DMS79 treated with DMSO at 0.1 percent for 48 hours (cell line): ENCODE data around the gene HSPB6.
A peak's percentile ranks its signal among the peaks of the same experiment; 100 is the strongest.

Experiments
- DNase-seq: peaks from one replicate; lab custom pipeline; 2025; lab: John Stamatoyannopoulos, UW

The HSPB6 gene

DNA sequence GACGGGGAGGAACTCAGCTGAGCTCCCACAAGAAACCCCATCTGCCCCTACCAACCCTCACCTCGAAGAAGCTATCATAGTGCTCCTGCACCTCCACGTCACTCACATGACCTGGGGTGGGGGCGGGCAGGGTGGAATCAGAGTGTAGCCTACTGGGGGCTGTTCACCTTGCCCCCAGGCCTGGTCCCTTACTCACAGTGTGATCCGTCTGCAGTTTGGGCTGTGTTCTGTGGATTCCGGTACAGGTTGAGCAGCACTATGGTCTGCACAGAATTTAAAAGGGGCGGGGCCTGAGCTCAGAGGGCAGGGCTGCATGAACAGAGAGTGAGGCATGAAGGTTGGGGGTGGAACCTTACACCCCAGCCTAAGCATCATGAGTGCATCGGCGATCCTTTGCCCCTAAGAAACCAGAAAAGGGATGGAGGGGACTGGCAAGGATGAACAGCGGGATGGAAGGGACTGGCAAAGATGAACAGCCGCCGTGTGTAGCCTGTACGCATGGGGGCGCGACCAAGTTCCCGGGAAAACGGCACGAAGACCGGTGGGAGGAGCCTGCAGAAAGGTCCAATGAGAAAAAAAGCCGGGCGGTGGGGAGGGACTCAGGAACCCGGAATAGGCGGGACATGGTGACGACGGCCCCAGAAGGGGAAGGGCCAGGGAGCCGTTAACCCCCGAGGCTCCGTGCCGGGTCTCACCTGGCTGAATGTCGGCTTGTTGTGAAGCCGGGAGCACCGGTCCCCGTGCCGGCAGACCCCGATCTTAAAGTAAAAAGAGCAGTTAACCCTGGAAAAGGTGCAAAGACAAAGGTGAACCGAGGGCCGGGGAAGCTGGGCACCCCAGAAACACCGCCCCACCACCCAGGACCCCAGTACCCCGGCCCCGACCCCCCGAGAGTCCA, 12.2 kb downstream of the HSPB6 start:
- peak; percentile 92 for DNase-seq

DNA sequence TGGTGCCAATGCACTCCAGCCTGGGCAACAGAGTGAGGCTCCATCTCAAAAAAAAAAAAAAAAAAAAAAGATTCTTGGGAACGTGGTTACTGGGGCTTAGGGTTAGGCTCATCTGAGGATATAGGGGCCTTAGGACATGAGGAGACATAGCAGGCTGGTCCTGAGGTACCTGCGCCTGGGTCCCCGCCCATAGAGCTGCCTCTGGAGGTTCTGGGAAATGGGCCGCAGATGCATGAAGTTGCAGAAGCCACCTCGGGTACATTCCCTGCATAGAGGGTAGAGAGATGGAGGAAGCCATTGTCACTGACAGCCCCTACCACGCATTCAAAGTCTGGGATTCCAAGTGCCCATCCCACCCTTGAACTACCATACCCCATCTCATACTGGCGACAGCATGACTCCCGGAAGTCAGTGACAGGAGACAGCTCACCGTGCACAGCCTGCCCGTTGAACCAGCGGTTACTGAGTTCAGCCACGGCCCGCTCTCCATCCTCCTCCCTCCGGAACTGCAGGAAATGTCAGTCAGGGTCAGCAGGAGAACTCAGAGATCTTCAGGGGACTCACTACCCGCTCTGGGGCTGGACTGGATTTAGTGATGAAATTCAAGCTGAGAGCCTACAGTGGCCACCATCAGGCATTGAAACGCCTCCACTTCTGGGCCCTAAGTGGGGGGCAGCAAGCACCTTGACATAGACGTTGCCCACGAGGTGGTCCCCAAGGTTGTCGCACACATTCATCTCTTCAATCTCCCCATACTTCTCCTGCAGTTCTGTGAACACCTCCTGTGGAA, 13.0 kb downstream of the HSPB6 start:
- no peak for DNase-seq

DNA sequence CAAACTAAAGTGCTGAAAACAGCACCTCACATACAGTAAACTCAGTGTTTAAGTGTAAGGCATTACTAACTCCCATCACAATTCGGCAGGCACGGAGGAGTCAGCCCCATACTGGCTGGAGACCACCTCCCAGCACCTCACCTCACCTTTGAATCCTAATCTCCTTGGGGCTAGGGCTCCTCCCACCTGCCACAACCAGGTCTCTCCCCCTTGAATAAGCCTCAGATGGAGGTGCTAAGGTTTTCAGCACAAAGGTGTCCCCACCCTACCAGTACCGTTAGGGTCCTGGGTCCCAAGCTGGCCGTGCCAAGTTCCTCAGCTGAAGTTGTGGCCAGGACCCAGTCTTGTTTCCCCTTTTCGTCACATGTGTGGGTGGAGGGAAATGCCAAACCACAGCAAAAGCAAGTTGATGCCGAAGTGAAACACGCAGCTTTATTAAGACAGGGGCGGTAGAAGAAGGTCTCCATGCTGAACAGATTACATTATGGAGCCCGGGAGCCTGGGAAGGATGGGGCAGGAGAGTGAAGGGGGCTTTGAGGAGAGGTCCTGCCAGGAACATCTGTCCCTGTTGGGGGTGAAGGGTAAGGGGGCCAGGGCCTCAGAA, 14.6 kb downstream of the HSPB6 start, which contains the start of gene IGFLR1:
IGFLR1 (minus strand) TSS at position 332 of the 604 bp plus-strand sequence. CDS start 1,272 bp downstream, outside the sequence.
- DNase-seq = no peak

DNA sequence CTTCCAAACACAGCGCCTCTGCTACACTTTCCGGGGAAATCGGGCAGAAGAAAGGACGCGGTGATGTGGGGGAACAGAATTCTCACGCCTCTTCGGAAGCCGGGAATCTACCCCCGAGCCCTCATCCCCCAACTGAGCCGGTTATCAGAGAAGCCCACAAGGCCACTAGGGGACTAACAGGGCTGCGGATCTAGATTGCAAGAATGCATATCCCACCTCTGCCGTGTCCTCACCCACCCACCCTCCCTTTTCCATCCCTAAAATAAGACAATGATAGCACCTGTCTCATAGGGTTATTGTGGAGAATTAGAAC, 15.7 kb downstream of the HSPB6 start:
- no peak for DNase-seq

DNA sequence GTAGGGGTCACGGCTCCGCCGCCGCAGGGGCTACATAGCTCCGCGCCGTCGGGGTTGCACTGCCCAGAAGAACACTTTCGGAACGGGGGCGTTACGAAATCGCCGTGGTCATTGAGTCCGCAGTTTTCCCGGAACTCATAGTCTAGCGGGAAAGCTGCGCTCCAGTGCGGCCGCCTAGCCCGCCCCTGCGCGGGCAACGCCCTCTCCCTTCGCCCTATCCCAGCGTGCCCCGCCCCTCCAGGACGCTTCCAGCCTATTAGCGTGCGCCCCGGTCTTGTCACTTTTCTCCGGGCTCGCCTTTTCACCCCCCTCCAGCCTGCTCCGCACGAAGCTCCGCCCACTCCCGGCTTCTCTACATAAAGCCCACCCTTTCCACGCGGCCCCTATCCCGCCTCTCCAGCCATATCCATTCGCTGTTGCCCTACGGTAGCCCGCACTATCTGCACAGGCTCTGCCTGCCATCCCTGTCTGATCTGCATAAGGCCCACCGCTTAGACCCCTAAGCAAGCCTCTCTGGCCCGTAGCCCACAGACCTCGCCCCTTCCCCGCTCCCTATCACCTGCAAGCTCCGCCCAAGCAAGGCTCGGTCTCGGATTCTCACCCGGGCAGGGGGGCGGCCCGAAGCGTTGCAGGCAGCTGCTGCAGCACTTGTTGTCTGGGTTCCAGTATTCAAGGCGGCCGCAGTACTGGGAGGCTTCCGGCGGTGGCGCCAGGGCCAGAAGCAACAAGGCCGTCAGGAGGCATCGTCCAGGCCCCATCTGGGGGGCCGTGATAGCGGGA, 16.2 kb downstream of the HSPB6 start:
- peak; percentile 97 for DNase-seq

DNA sequence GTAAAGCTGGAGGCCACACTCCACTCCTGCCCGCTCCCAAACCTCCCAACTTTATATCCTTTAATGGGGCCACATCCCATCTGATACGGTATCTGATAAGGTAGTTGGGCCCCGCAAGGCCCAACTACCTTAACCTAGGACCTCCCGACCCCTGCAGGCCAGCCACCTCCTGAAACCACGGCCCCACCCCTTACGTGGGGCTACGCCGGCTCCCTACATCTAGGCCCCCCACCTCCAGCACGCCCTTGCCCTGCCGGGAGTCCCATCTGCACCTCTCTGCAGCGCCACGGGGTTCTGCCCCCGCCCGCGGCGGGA, 16.8 kb downstream of the HSPB6 start:
- DNase-seq = no peak

DNA sequence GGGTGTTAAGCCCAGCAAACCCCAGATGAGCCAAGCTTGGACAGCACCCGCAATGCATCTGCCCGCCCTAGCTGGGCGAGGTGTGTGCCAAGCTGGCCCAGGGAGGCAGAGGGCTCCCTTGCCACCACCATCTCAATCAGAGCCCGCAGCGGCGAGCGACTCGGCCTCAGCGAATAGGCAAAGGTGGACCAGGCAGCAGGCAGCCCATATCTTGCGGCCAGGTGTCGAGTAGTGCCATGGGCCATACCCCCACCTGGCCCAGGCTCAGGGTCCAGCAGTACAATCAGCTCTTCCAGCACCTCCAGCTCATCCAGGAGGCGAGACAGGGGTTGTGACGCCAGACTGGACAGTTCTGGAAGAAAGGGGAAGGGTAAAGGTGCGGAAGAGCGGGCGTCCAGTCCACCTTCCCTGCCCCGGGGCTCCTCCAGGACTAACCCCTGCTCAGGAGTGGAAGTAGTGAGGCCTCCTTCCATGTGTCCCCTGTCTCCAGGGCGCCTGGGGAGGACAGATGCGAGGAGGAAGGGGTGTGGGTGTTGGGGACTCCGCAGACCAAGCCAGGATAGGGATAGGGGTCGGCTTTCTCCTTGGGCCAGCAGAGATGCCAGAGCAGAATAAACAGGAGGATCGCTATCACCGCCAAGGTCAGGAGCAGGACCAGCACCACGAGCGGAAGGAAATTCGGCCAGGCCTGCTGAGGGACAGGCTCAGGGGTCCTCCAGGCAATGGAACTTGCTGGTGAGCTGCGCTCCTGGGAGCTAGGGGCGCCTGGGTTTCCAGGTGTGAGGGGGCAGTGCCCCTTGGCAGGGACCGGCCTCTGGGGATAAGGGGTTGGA, 17.3 kb downstream of the HSPB6 start:
- DNase-seq = no peak

DNA sequence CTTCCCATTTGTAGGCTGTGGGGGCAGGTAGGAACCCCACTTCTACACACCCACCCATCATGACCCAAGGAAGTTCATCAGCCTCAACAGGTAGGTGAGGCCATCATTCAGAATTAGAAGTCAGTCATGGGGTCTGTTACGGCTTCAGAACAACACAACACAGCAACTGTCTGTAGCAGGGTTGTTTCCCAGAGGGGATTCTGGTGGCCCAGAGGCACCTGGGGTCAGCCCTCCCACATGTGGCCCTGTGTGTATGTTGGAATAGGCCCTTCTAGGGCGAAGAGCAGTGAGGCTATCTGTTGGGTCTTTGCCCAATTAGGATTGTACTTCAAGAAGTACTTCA, 18.0 kb downstream of the HSPB6 start:
- DNase-seq = no peak

DNA sequence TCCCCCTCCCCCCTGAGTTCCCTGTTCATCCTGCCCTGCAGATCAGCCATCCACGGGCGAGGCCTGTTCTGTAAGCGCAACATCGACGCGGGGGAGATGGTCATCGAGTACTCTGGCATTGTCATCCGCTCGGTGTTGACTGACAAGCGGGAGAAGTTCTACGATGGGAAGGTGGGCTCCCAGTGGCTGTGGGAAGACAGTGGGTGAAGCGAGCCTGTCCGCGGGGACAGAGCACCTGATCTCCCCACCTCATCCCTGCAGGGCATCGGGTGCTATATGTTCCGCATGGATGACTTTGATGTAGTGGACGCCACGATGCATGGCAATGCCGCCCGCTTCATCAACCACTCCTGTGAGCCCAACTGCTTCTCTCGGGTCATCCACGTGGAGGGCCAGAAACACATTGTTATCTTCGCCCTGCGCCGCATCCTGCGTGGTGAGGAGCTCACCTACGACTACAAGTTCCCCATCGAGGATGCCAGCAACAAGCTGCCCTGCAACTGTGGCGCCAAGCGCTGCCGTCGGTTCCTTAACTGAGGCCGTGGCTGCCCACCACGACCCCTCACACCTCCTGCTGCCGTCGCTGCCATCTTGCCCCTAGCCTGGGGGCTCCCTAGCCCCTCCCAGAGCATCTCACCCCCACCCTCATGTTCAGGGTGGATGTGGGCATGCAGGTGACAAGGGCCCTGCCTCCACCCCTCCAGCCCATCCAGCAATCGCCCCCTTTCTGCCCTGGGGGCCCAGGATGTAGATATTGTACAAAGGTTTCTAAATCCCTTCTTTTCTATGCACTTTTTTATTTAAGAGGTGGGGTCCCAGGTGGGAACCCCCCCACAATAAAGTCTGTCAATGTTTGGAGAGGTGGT, 18.6 kb downstream of the HSPB6 start:
- no peak for DNase-seq

DNA sequence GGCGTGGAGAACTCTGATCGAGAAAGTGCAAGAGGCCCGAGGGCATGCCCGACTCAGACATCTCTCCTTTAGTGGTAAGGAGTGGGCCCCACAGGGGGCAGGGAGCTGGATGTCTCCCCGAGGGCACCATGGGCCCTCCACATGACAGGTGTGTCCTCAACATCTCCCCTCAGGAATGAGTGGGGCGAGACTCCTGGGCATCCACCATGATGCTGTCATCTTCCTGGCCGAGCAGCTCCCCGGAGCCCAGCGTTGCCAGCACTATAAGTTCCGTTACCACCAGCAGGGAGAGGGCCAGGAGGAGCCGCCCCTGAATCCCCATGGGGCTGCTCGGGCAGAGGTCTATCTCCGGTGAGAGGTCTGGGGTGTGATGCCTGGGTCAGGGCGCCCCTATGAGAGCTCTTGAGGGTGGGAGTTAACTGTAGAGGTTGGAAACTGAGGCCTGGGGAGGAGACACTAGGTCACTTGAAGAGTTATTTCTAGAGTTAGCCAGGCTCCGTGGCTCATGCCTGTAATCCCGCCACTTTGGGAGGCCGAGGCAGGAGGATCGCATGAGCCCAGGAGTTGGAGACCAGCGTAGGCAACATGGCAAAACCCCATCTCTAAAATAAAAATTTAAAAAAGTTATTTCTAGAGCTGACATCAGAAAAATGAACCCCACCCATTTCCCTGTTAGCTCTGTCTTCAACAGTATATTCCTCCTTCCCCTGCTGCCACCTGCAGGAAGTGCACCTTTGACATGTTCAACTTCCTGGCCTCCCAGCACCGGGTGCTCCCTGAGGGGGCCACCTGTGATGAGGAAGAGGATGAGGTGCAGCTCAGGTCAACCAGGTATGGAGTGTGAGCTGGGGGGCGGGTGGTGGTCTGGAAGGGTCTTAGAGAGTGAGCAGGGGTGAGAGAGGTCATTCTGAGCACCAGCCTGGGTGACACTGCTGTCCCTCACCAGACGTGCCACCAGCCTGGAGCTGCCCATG, 19.6 kb downstream of the HSPB6 start:
- DNase-seq = no peak

DNA sequence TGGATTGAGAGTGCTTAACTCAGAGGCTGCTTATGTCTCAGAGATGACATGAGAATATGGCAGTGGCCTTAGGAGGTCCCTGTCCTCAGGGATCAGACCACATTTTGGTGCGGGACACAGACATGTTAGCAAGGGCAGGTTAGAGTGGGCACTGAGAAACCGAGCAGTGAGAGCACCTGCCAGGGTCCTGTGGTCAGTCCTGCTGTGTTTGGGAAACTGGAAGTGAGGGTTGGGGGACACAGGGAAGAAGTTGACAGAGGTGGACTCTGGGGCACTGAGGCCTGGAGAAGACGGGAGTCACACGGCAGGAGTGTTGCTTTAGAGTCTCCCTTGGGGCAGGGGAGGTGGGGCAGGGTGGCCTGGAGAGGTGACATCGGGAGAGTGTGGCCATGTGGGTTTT, 21.9 kb downstream of the HSPB6 start:
- no peak for DNase-seq

DNA sequence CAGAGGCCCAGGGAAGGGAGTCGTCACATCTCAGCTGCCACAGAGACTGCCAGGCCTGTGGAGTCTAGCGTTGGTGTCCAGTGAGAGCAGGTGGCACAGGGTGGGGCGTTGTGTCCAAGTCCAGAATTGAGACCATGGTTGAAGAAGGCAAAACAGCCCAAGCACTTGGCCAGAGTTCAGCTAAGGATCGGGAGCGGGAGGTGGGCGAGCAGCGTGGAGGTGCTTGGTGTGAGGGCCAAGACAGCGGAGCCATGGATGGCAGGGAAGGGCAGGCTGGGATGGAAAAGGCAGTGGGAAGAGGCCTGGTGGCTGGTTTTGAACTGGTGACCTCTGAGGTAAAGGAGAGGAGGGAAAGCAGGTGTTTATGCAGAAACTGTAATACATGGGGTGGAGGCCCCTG, 22.6 kb downstream of the HSPB6 start:
- DNase-seq = no peak

DNA sequence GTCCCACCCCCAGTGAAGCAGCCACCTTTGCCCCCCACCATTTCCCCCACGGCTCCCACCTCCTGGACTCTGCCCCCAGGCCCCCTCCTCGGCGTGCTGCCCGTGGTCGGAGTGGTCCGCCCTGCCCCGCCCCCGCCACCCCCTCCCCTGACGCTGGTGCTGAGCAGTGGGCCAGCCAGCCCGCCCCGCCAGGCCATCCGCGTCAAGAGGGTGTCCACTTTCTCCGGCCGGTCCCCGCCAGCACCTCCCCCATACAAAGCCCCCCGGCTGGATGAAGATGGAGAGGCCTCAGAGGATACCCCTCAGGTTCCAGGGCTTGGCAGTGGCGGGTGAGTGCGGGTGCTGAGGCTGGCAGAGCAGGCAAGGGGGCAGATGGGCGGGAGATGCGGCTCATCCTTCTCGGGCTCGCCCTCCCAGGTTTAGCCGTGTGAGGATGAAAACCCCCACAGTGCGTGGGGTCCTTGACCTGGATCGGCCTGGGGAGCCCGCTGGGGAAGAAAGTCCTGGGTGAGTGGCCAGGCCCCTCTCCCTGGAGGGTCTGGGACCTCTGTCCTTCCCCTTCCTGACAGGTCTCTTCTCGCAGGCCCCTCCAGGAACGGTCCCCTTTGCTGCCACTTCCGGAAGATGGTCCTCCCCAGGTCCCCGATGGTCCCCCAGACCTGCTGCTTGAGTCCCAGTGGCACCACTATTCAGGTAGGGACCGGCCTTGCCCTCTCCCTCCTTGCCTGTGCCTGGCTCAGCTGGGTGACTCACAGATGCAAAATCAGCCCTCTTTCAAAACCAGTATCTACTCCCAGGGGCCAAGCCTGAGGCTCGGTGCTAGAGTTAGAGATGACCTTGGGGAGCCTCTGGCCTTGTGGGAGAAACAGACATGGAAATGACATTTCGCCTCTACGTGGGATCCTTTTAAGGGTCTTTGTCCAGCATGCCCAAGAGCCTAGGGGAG, 23.4 kb downstream of the HSPB6 start:
- no peak for DNase-seq

DNA sequence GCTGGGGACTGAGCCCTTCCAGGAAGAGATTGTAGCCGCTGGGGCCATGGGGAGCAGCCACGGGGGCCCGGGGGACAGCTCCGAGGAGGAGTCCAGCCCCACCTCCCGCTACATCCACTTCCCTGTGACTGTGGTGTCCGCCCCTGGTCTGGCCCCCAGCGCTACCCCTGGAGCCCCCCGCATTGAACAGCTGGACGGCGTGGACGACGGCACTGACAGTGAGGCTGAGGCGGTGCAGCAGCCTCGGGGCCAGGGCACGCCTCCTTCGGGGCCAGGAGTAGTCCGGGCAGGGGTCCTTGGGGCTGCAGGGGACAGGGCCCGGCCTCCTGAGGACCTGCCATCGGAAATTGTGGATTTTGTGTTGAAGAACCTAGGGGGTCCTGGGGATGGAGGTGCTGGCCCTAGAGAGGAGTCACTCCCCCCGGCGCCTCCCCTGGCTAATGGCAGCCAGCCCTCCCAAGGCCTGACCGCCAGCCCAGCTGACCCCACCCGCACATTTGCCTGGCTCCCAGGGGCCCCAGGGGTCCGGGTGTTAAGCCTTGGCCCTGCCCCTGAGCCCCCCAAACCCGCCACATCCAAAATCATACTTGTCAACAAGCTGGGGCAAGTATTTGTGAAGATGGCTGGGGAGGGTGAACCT, 24.2 kb downstream of the HSPB6 start:
- DNase-seq = no peak

DNA sequence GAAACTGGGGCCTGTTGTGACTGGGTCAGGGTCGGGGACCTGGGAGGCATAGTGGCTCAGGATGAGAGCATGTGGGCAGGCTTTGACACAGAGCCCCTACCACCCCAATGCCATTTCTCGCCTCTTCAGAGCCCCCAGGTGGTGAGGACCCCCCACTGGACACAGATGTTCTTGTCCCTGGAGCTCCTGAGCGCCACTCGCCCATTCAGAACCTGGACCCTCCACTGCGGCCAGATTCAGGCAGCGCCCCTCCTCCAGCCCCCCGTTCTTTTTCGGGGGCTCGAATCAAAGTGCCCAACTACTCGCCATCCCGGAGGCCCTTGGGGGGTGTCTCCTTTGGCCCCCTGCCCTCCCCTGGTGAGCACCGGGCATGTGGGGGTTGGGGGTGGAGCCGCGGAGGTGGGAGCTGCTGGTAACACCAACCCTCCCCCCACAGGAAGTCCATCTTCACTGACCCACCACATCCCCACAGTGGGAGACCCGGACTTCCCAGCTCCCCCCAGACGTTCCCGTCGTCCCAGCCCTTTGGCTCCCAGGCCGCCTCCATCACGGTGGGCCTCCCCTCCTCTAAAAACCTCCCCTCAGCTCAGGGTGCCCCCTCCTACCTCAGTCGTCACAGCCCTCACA, 24.9 kb downstream of the HSPB6 start:
- no peak for DNase-seq

DNA sequence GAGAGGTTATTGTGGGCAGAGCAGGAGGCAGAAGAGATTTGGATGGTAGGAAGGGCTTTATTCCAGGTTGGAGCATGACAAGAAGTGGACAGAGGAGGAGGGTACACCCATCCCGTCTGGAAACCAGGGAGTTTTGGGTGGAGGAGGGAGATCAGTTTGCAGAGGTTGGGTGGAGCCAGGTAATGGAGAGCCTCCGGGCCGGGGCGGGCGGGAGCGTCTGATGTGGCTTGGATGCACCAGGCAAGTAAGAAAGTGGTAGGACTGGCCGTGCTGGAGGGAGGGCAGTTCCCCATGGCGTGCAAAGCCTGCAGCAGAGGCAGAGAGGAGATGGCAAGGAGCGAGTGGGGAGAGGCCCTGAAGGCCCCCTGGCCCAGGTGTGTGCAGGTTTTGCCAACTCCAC, 25.5 kb downstream of the HSPB6 start:
- no peak for DNase-seq

DNA sequence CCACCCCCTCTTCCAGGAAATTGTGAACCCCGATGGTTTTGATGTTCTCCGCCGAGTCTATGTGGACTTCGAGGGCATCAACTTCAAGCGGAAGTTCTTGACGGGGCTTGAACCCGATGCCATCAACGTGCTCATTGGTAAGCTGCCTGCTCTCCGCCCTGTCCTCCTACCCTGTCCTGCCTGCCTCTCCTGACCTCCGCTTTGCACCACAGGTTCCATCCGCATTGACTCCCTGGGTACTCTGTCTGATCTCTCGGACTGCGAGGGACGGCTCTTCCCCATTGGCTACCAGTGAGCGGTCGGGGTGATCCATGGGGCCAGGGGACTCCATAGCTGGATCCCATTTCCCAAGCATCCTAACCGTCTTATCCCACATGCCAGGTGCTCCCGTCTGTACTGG, 26.5 kb downstream of the HSPB6 start:
- DNase-seq = no peak
